Measurements from ENCODE around the gene ZNF473.

DNA sequence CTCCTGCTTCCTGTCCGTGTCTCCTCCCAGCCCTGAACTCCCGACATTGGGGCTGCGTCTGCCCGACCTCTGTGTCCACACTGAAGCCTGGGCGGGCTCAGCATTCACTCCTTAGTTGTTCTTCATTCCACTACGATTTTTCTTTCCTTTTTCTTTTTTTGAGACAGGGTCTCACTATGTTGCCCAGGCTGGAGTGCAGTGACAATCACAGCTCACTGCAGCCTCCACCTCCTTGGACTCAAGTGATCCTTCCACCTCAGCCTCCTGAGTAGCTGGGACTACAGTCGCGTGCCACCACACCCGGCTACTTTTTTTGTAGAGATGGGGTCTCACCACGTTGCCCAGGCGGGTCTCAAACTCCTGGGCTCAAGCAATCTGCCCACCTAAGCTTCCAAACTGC, 41.3 kb upstream of the ZNF473 start:
- no peak for TF ChIP-seq POLR2A (IDR thresholded peaks at IDR 0.05)
- TF ChIP-seq, protein P1, sequence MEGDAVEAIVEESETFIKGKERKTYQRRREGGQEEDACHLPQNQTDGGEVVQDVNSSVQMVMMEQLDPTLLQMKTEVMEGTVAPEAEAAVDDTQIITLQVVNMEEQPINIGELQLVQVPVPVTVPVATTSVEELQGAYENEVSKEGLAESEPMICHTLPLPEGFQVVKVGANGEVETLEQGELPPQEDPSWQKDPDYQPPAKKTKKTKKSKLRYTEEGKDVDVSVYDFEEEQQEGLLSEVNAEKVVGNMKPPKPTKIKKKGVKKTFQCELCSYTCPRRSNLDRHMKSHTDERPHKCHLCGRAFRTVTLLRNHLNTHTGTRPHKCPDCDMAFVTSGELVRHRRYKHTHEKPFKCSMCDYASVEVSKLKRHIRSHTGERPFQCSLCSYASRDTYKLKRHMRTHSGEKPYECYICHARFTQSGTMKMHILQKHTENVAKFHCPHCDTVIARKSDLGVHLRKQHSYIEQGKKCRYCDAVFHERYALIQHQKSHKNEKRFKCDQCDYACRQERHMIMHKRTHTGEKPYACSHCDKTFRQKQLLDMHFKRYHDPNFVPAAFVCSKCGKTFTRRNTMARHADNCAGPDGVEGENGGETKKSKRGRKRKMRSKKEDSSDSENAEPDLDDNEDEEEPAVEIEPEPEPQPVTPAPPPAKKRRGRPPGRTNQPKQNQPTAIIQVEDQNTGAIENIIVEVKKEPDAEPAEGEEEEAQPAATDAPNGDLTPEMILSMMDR (IDR thresholded peaks at IDR 0.05), result no peak

Data from esophagus squamous epithelium (tissue), 4 donors.